ENCODE measurements around the gene FAM222A. TPM values are rescaled to one million over a fixed set of nuclear protein-coding genes. Genes with fewer than 3 reads are reported as not detected.

FAM222A gene
- total RNA-seq, 2 experiments from 2014 or later = 0.76 to 1.0 TPM

- ATAC-seq = no peak
- H3K36me3 Mint-ChIP-seq (ENCODE audit: low read depth) = no peaks in the 10 kb centered on the region
- peaks cover 11% of the 10 kb centered on the region for H3K27me3 Mint-ChIP-seq
- H3K4me1 Mint-ChIP-seq (ENCODE audit: low read depth) = no peaks in the 10 kb centered on the region
- no peak overlapping the region for H3K27ac Mint-ChIP-seq
- ChIA-PET CTCF (no interaction called here), POLR2A (interaction anchor here (0.8 to 1.0 kb wide), 2 partner anchors 24 to 50 kb away, joined by 3 read pairs; no protein-coding TSS in a partner anchor)
- no peaks in the 10 kb centered on the region for H3K9me3 Mint-ChIP-seq
- H3K4me3 Mint-ChIP-seq = no peak overlapping the region
- DNase-seq = no peak
- intact Hi-C loops (cut with micrococcal nuclease) = no loop called here
- TF ChIP-seq, protein P1, sequence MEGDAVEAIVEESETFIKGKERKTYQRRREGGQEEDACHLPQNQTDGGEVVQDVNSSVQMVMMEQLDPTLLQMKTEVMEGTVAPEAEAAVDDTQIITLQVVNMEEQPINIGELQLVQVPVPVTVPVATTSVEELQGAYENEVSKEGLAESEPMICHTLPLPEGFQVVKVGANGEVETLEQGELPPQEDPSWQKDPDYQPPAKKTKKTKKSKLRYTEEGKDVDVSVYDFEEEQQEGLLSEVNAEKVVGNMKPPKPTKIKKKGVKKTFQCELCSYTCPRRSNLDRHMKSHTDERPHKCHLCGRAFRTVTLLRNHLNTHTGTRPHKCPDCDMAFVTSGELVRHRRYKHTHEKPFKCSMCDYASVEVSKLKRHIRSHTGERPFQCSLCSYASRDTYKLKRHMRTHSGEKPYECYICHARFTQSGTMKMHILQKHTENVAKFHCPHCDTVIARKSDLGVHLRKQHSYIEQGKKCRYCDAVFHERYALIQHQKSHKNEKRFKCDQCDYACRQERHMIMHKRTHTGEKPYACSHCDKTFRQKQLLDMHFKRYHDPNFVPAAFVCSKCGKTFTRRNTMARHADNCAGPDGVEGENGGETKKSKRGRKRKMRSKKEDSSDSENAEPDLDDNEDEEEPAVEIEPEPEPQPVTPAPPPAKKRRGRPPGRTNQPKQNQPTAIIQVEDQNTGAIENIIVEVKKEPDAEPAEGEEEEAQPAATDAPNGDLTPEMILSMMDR (IDR thresholded peaks at IDR 0.05) = no peak
Observed at GRCh38 chr12:109737126-109737525, 23.5 kb downstream of the FAM222A start.

DNA sequence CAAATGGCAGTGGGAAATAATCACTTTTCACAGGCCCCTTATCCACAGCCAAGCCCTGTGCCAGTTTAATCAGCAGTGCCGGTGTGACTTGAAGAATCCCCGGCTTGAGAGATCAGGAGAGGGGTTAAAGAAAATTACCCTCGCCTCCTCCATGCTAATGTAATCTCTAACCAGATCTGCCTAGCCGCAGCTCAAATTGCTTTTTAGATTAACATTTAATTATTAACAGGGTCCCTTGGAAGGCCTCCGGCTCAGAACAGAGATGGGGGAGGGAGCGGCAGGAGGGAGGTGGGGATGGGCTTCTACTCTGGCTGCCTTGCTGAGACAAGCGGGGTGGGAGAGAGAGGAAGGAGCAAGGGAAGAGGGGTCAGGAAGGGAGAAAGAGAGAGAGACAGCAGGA is 24.0 kb downstream of the FAM222A start:
- no peak for ATAC-seq
- intact Hi-C loops (cut with micrococcal nuclease) = no loop called here
- no peak overlapping the region for H3K4me3 Mint-ChIP-seq
- H3K36me3 Mint-ChIP-seq (ENCODE audit: low read depth) = no peaks in the 10 kb centered on the region
- ChIA-PET CTCF (no interaction called here), POLR2A (no interaction called here)
- H3K4me1 Mint-ChIP-seq (ENCODE audit: low read depth) = no peaks in the 10 kb centered on the region
- no peak for DNase-seq
- TF ChIP-seq, protein P1 (IDR thresholded peaks at IDR 0.05) = no peak
- peaks cover 11% of the 10 kb centered on the region for H3K27me3 Mint-ChIP-seq
- no peaks in the 10 kb centered on the region for H3K9me3 Mint-ChIP-seq
- H3K27ac Mint-ChIP-seq = no peak overlapping the region

GRCh38 chr12:109738209-109738608 is 24.6 kb downstream of the FAM222A start:
- intact Hi-C loops (cut with micrococcal nuclease) = no loop called here
- peaks cover 8% of the 10 kb centered on the region for H3K27me3 Mint-ChIP-seq
- ATAC-seq (no peak), DNase-seq (no peak)
- ChIA-PET CTCF (interaction anchor here (0.7 kb wide), 1 partner anchor 20 kb away, joined by 3 read pairs; no protein-coding TSS in a partner anchor), POLR2A (no interaction called here)
- H3K4me3 Mint-ChIP-seq = no peak overlapping the region
- TF ChIP-seq, protein P1 (IDR thresholded peaks at IDR 0.05) = no peak
- no peaks in the 10 kb centered on the region for H3K36me3 Mint-ChIP-seq (ENCODE audit: low read depth)
- no peak overlapping the region for H3K27ac Mint-ChIP-seq
- H3K9me3 Mint-ChIP-seq = no peaks in the 10 kb centered on the region
- no peaks in the 10 kb centered on the region for H3K4me1 Mint-ChIP-seq (ENCODE audit: low read depth)

GRCh38 chr12:109738878-109739665 is 25.4 kb downstream of the FAM222A start:
- no peak overlapping the region for H3K27ac Mint-ChIP-seq
- ATAC-seq (no peak), DNase-seq (no peak)
- no peak overlapping the region for H3K4me3 Mint-ChIP-seq
- intact Hi-C loops (cut with micrococcal nuclease) = no loop called here
- H3K9me3 Mint-ChIP-seq = no peaks in the 10 kb centered on the region
- ChIA-PET CTCF (interaction anchor here (1.0 to 1.8 kb wide), 3 partner anchors 13 to 141 kb away, joined by 3 to 7 read pairs (median 4); no protein-coding TSS in a partner anchor), POLR2A (no interaction called here)
- TF ChIP-seq, protein P1 (IDR thresholded peaks at IDR 0.05) = no peak
- H3K36me3 Mint-ChIP-seq (ENCODE audit: low read depth) = no peaks in the 10 kb centered on the region
- peaks cover 4% of the 10 kb centered on the region for H3K27me3 Mint-ChIP-seq
- no peaks in the 10 kb centered on the region for H3K4me1 Mint-ChIP-seq (ENCODE audit: low read depth)

All from activated CD8-positive, alpha-beta T cell treated with anti-CD3 and anti-CD28 coated beads for 36 hours (primary cell).